Hepatocyte (in vitro differentiated cells): Measurements from ENCODE around the gene ADAMTS2.

Experiments used
- EZH2 ChIP-seq: fragments of 200-600 bp; sonication (generic); IDR thresholded peaks from 2 replicates; pipeline ENCODE4 v1.6.1; 2016; ENCODE audit warnings: antibody characterized with exemption, mild to moderate bottlenecking, borderline replicate concordance
- EZH2phosphoT487 ChIP-seq: fragments of 200-600 bp; sonication (generic); IDR thresholded peaks from one replicate; pipeline ENCODE4 v1.6.1; 2018; ENCODE audit warnings: antibody characterized with exemption, mild to moderate bottlenecking, low read depth, moderate library complexity; ENCODE audit not compliant: unreplicated experiment, severe bottlenecking
- TF ChIP-seq, protein P1 (sequence below): fragments of 200-600 bp; sonication (generic); IDR thresholded peaks from 2 replicates; pipeline ENCODE4 v1.5.1; 2016; ENCODE audit warnings: antibody characterized with exemption, mild to moderate bottlenecking; ENCODE audit not compliant: poor library complexity

GRCh38 chr5:179361037-179361603, 15.9 kb upstream of the ADAMTS2 start:
- TF ChIP-seq, protein P1, sequence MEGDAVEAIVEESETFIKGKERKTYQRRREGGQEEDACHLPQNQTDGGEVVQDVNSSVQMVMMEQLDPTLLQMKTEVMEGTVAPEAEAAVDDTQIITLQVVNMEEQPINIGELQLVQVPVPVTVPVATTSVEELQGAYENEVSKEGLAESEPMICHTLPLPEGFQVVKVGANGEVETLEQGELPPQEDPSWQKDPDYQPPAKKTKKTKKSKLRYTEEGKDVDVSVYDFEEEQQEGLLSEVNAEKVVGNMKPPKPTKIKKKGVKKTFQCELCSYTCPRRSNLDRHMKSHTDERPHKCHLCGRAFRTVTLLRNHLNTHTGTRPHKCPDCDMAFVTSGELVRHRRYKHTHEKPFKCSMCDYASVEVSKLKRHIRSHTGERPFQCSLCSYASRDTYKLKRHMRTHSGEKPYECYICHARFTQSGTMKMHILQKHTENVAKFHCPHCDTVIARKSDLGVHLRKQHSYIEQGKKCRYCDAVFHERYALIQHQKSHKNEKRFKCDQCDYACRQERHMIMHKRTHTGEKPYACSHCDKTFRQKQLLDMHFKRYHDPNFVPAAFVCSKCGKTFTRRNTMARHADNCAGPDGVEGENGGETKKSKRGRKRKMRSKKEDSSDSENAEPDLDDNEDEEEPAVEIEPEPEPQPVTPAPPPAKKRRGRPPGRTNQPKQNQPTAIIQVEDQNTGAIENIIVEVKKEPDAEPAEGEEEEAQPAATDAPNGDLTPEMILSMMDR, result no peak
- TF ChIP-seq EZH2 (no peak), EZH2phosphoT487 (no peak)
